ENCODE results near the gene UTS2B.

Gene UTS2B

GRCh38 chr3:191368755-191369615 is 38.7 kb upstream of the UTS2B start:
- Histone ChIP-seq H3K9me3 (ENCODE audit: insufficient read depth, low read length) (no peaks in the 10 kb centered on the region), H4K20me1 (ENCODE audit: insufficient read depth, low read length) (no peaks in the 10 kb centered on the region), H3K36me3 (replicated peaks; ENCODE audit: low read depth, low read length) (peaks cover 36% of the 10 kb centered on the region), H3K27ac (ENCODE audit: low read length) (no peak overlapping the region), H3K4me3 (ENCODE audit: low read length) (no peak overlapping the region), H3K79me2 (ENCODE audit: low read length) (no peaks in the 10 kb centered on the region), H2AFZ (ENCODE audit: low read depth, low read length) (no peak overlapping the region), H3K9ac (ENCODE audit: low read length) (no peak overlapping the region), H3K27me3 (ENCODE audit: low read depth, low read length) (no peaks in the 10 kb centered on the region), H3K4me1 (ENCODE audit: low read length) (peaks cover 9% of the 10 kb centered on the region), H3K4me2 (ENCODE audit: low read length) (no peak overlapping the region)
- no peak for TF ChIP-seq CTCF (IDR thresholded peaks at IDR 0.05; ENCODE audit: low read depth, low read length)
- TF ChIP-seq EZH2phosphoT487 (IDR thresholded peaks at IDR 0.05; ENCODE audit: low read depth) = no peak

- H3K9ac ChIP-seq (ENCODE audit: low read length) = no peak overlapping the region
- H3K79me2 ChIP-seq (ENCODE audit: low read length) = no peaks in the 10 kb centered on the region
- H3K4me2 ChIP-seq (ENCODE audit: low read length) = no peak overlapping the region
Measured at GRCh38 chr3:191366675-191367074, 36.3 kb upstream of the UTS2B start.

GRCh38 chr3:191363221-191363620 is 32.9 kb upstream of the UTS2B start:
- no peaks in the 10 kb centered on the region for H3K9me3 ChIP-seq (ENCODE audit: insufficient read depth, low read length)
- no peak overlapping the region for H3K9ac ChIP-seq (ENCODE audit: low read length)
- no peak overlapping the region for H3K27ac ChIP-seq (ENCODE audit: low read length)
- H3K36me3 ChIP-seq (replicated peaks; ENCODE audit: low read depth, low read length) = peaks cover 60% of the 10 kb centered on the region
- H3K27me3 ChIP-seq (ENCODE audit: low read depth, low read length) = no peaks in the 10 kb centered on the region
- H3K4me3 ChIP-seq (ENCODE audit: low read length) = no peak overlapping the region
- peaks cover 21% of the 10 kb centered on the region for H3K4me1 ChIP-seq (ENCODE audit: low read length)
- H2AFZ ChIP-seq (ENCODE audit: low read depth, low read length) = no peak overlapping the region
- no peak overlapping the region for H3K4me2 ChIP-seq (ENCODE audit: low read length)
- no peaks in the 10 kb centered on the region for H4K20me1 ChIP-seq (ENCODE audit: insufficient read depth, low read length)
- TF ChIP-seq EZH2phosphoT487 (IDR thresholded peaks at IDR 0.05; ENCODE audit: low read depth) (no peak), CTCF (IDR thresholded peaks at IDR 0.05; ENCODE audit: low read depth, low read length) (no peak)
- no peaks in the 10 kb centered on the region for H3K79me2 ChIP-seq (ENCODE audit: low read length)

More at GRCh38 chr3:191366675-191367074, 36.3 kb upstream of the UTS2B start:
- no peaks in the 10 kb centered on the region for H3K9me3 ChIP-seq (ENCODE audit: insufficient read depth, low read length)
- H4K20me1 ChIP-seq (ENCODE audit: insufficient read depth, low read length) = no peaks in the 10 kb centered on the region
- H2AFZ ChIP-seq (ENCODE audit: low read depth, low read length) = no peak overlapping the region
- H3K27ac ChIP-seq (ENCODE audit: low read length) = no peak overlapping the region
- H3K4me3 ChIP-seq (ENCODE audit: low read length) = no peak overlapping the region
- peaks cover 1% of the 10 kb centered on the region; the same call in 1 of the 2 replicates for H3K4me1 ChIP-seq (ENCODE audit: low read length)
- no peak for TF ChIP-seq EZH2phosphoT487 (IDR thresholded peaks at IDR 0.05; ENCODE audit: low read depth)
- TF ChIP-seq CTCF (IDR thresholded peaks at IDR 0.05; ENCODE audit: low read depth, low read length) = no peak
- H3K36me3 ChIP-seq (replicated peaks; ENCODE audit: low read depth, low read length) = peaks cover 50% of the 10 kb centered on the region
- H3K27me3 ChIP-seq (ENCODE audit: low read depth, low read length) = no peaks in the 10 kb centered on the region

- peaks cover 64% of the 10 kb centered on the region for H3K36me3 ChIP-seq (replicated peaks; ENCODE audit: low read depth, low read length)
- H3K79me2 ChIP-seq (ENCODE audit: low read length) = no peaks in the 10 kb centered on the region
Measured at GRCh38 chr3:191362524-191363090, 32.3 kb upstream of the UTS2B start.

More at GRCh38 chr3:191362524-191363090, 32.3 kb upstream of the UTS2B start:
- Histone ChIP-seq H4K20me1 (ENCODE audit: insufficient read depth, low read length) (no peaks in the 10 kb centered on the region), H3K4me1 (ENCODE audit: low read length) (peaks cover 23% of the 10 kb centered on the region), H3K9me3 (ENCODE audit: insufficient read depth, low read length) (no peaks in the 10 kb centered on the region), H3K4me3 (ENCODE audit: low read length) (no peak overlapping the region), H3K9ac (ENCODE audit: low read length) (no peak overlapping the region), H3K4me2 (ENCODE audit: low read length) (no peak overlapping the region), H3K27ac (ENCODE audit: low read length) (no peak overlapping the region), H2AFZ (ENCODE audit: low read depth, low read length) (no peak overlapping the region), H3K27me3 (ENCODE audit: low read depth, low read length) (no peaks in the 10 kb centered on the region)
- TF ChIP-seq CTCF (IDR thresholded peaks at IDR 0.05; ENCODE audit: low read depth, low read length) = no peak
- TF ChIP-seq EZH2phosphoT487 (IDR thresholded peaks at IDR 0.05; ENCODE audit: low read depth) = no peak
